ENCODE data around the gene WBP2. TPM values are rescaled to one million over a fixed set of nuclear protein-coding genes. Genes with fewer than 3 reads are reported as not detected.

The WBP2 gene
- total and polyA plus RNA-seq, 9 of the 15 experiments (the other 6 are each of a cell fraction or from before 2014, with no cell fraction given), result 2.2 to 74.3 (median 20.0) TPM

- TF ChIP-seq ATF4 (CRISPR knock-in tag; IDR thresholded peaks at IDR 0.05) (peak; percentile 29; the same call in 1 of the 2 replicates), EP400 (IDR thresholded peaks at IDR 0.05) (no peak), ELK1 (CRISPR knock-in tag; IDR thresholded peaks at IDR 0.05) (no peak), CBX5 (IDR thresholded peaks at IDR 0.05; ENCODE audit: borderline replicate concordance, low read depth) (no peak), BACH1 (tag; IDR thresholded peaks at IDR 0.05) (0 out of 2 replicates have a peak, but pooled peaks have one; percentile 34), CBFA2T2 (conservative IDR thresholded peaks at IDR 0.05) (no peak), ZNF232 (CRISPR knock-in tag; IDR thresholded peaks at IDR 0.05) (no peak), NCOA1 (IDR thresholded peaks at IDR 0.05; ENCODE audit: low read depth) (no peak), ZNF274 (IDR thresholded peaks at IDR 0.05; ENCODE audit: borderline replicate concordance, low read depth, low read length) (no peak), POLR2AphosphoS5 (IDR thresholded peaks at IDR 0.05; ENCODE audit: control insufficient read depth, insufficient read depth, low read depth, low read length) (no peak), CHD1 (IDR thresholded peaks at IDR 0.05; ENCODE audit: low read length) (no peak), RUNX1 (IDR thresholded peaks at IDR 0.05; ENCODE audit: low read depth) (no peak), ZNF146 (CRISPR knock-in tag; IDR thresholded peaks at IDR 0.05; ENCODE audit: unreplicated experiment) (no peak), NRF1 (conservative IDR thresholded peaks at IDR 0.05 in 1 of 2, IDR thresholded peaks at IDR 0.05 in 1 of 2) (no peak), ZNF212 (CRISPR knock-in tag; IDR thresholded peaks at IDR 0.05) (no peak), PCBP1 (IDR thresholded peaks at IDR 0.05; ENCODE audit: low read depth, low read length, poor library complexity, severe bottlenecking) (no peak), KLF10 (CRISPR knock-in tag; IDR thresholded peaks at IDR 0.05) (no peak), MAZ (CRISPR knock-in tag; conservative IDR thresholded peaks at IDR 0.05 in 1 of 2, IDR thresholded peaks at IDR 0.05 in 1 of 2) (peak in 1 of 2 experiments; percentile 33; a peak in 1 of 4 replicates), BRF2 (IDR thresholded peaks at IDR 0.05; ENCODE audit: borderline replicate concordance, insufficient read depth, insufficient read length) (no peak), ZNF609 (CRISPR knock-in tag; IDR thresholded peaks at IDR 0.05; ENCODE audit: borderline replicate concordance) (no peak)
Observed at GRCh38 chr17:75808905-75809621, 46.1 kb downstream of the WBP2 start (continued).

All from K562 (cell line).